ENCODE measurements around the gene ZBTB12. TPM values are rescaled to one million over a fixed set of nuclear protein-coding genes. Genes with fewer than 3 reads are reported as not detected.
A peak's percentile ranks its signal among the peaks of the same experiment; 100 is the strongest.

ZBTB12 gene
- total and polyA plus RNA-seq, 2 of the 13 experiments (the other 11 are each of a cell fraction or from before 2014, with no cell fraction given): 4.8 to 6.0 TPM

- H4K20me1 ChIP-seq (ENCODE audit: insufficient read depth, low read length): no peaks in the 10 kb centered on the region
- in situ Hi-C loops (cut with HindIII; ENCODE audit: extremely low pct_ligation_motif_present, low pct_unique_long_range_greater_than_20kb): no loop called here
- peaks cover 35% of the 10 kb centered on the region for H3K79me2 ChIP-seq (ENCODE audit: insufficient read depth, low read length)
- H3K27me3 ChIP-seq (ENCODE audit: control insufficient read depth in 1 of 2, insufficient read depth in 2 of 2, low read length in 2 of 2): no peaks in the 10 kb centered on the region; a peak in 1 of 5 replicates
- DNase-seq (ENCODE audit: low spot score): peak; percentile 100
- peaks cover 6 to 29% of the 10 kb centered on the region in 2 experiments; a peak in 4 of 5 replicates for H3K36me3 ChIP-seq (replicated peaks in 1 of 2; ENCODE audit: control insufficient read depth in 1 of 2, insufficient read depth in 2 of 2, low read length in 2 of 2)
- ATAC-seq: peak; percentile 81
- peaks cover 68% of the 10 kb centered on the region for H3K4me1 ChIP-seq (ENCODE audit: insufficient read depth, low read length)
- no TSS peak for BruUV-seq (replicated peaks)
- under 1% methylated on average over 40 of the region's 64 CpGs for WGBS (ENCODE audit: low lambda C conversion rate)
- peak within 1 kb of the TSS; percentile 99 for H3K4me2 ChIP-seq (ENCODE audit: low read depth, low read length)
- H3K27ac ChIP-seq (ENCODE audit: extremely low read length, insufficient read depth, low read length): peak within 1 kb of the TSS; percentile 92
- peak within 1 kb of the TSS; percentile 89 for H3K9ac ChIP-seq (ENCODE audit: insufficient read depth, low read depth, low read length)
- H2AFZ ChIP-seq (ENCODE audit: low read length): no peak within 1 kb of the TSS
- peak; percentile 87 for FAIRE-seq
- H3K4me3 ChIP-seq (replicated peaks in 1 of 3; ENCODE audit: insufficient read depth in 1 of 3, low read depth in 2 of 3, low read length in 3 of 3): peak within 1 kb of the TSS; percentile 75 to 99 (median 84)
- H3K9me3 ChIP-seq (ENCODE audit: low read length): no peaks in the 10 kb centered on the region
- POLR2A ChIA-PET: interaction anchor here (0.6 to 5.4 kb wide), 58 partner anchors 9 to 1109 kb away, joined by 3 to 264 read pairs (median 6); partner anchors contain the start of genes ABHD16A, AIF1, APOM and ATF6B
- intact Hi-C loops (cut with micrococcal nuclease; ENCODE audit: unreplicated experiment): loop anchor here (1.0 to 2.0 kb wide), 2 partner anchors 28 to 90 kb away; no protein-coding TSS in a partner anchor
- CTCF ChIA-PET (ENCODE audit: low intra/inter-chr PET ratio, low total read pairs): no interaction called here
- TF ChIP-seq ZSCAN29 (CRISPR knock-in tag; conservative IDR thresholded peaks at IDR 0.05) (0 out of 2 replicates have a peak, but pooled peaks have one; percentile 56), ZNF878 (CRISPR knock-in tag; IDR thresholded peaks at IDR 0.05) (peak; percentile 72; the same call in 1 of the 2 replicates), ZMYM4 (CRISPR knock-in tag; IDR thresholded peaks at IDR 0.05) (peak; percentile 100), ZBTB43 (CRISPR knock-in tag; conservative IDR thresholded peaks at IDR 0.05) (peak; percentile 87), POLR2AphosphoS5 (IDR thresholded peaks at IDR 0.05; ENCODE audit: low read depth, low read length) (peak; percentile 100), TP53 (CRISPR knock-in tag; conservative IDR thresholded peaks at IDR 0.05) (no peak), ZNF552 (CRISPR knock-in tag; IDR thresholded peaks at IDR 0.05; ENCODE audit: borderline replicate concordance) (no peak), ZNF136 (CRISPR knock-in tag; IDR thresholded peaks at IDR 0.05; ENCODE audit: low read depth) (peak; percentile 98), ATF4 (CRISPR knock-in tag; IDR thresholded peaks at IDR 0.05) (peak in 1 of 2 experiments; percentile 66; a peak in 1 of 4 replicates), ZNF660 (CRISPR knock-in tag; IDR thresholded peaks at IDR 0.05; ENCODE audit: borderline replicate concordance, low read depth) (no peak), ZFP62 (CRISPR knock-in tag; IDR thresholded peaks at IDR 0.05) (no peak), ZNF883 (CRISPR knock-in tag; IDR thresholded peaks at IDR 0.05; ENCODE audit: not compliant biosample characterization) (peak; percentile 76), CCDC6 (CRISPR knock-in tag; IDR thresholded peaks at IDR 0.05) (0 out of 2 replicates have a peak, but pooled peaks have one; percentile 16), NFIB (CRISPR knock-in tag; IDR thresholded peaks at IDR 0.05; ENCODE audit: borderline replicate concordance) (no peak), MEIS1 (CRISPR knock-in tag; IDR thresholded peaks at IDR 0.05; ENCODE audit: borderline replicate concordance) (peak; percentile 88; the same call in 1 of the 2 replicates), DRAP1 (CRISPR knock-in tag; IDR thresholded peaks at IDR 0.05) (peak; percentile 100), ZNF576 (CRISPR knock-in tag; IDR thresholded peaks at IDR 0.05) (no peak), IKZF4 (CRISPR knock-in tag; IDR thresholded peaks at IDR 0.05; ENCODE audit: borderline replicate concordance, low read depth, not compliant biosample characterization) (peak; percentile 89), HCFC1 (IDR thresholded peaks at IDR 0.05; ENCODE audit: low read depth, low read length) (0 out of 2 replicates have a peak, but pooled peaks have one; percentile 5)
These were observed 39.3 kb downstream of the ZBTB12 start, which contains the start of gene NEU1 for GRCh38 chr6:31862344-31863235. Gene NEU1 (minus strand): TSS chr6:31862821. CDS start chr6:31862776, 45 bp downstream.

Measured in HepG2 (cell line).